Measurements from ENCODE around the gene SBNO2. TPM values are rescaled to one million over a fixed set of nuclear protein-coding genes. Genes with fewer than 3 reads are reported as not detected.

The SBNO2 gene
- polyA plus RNA-seq, 1 of the 3 experiments (the other 2 are of a cell fraction) = 18.3 TPM

DNA sequence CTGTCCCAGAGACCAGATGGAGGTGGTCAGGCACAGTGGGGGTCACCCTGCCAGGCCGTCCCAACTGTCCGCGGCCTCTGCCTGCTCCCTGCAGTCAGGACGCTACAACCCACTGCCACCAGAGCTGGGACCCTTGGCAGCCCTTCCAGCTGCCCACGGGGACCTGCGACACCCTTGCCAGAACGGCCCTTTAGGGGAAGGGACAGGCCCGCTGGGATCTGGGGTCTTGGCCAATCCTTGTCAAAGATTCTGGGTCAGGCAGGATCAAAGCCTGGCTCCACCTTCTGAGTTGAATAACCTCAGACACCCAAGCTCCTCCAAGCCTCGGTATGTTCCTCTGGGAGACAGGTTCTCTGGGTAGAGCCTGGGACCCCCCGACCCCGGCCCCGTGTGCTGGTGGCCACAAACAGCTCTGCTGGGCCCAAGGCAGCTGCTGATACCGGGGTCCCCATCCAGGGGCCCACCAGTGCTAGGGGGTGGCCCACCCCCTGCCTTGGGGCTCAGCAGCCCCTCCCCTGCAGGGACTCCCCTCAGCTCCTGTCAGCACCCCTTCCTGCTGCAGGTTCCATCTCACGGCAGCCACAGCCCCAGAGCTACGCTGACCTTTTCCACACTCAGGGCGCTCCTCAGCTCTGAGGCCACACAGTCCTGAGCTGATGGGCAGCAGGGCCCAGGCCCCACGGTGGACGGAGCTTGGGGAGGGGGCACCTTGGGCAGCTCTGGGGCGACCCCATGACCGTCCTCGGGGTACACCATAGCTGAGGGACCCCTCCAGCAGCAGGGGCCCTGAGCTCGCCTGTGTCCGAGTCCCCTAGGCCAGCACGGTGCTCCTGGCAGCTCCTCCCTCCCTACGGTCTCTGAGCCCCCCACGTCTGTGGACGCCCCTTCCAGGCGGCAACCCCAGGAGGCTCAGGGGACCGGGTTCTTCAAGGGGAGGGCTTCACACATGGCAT, 18.4 kb downstream of the SBNO2 start:
- Histone ChIP-seq H3K4me1 (ENCODE audit: control insufficient read depth in 1 of 2, insufficient read depth in 2 of 2, low read depth in 1 of 2, low read length in 1 of 2) (peaks cover 0 to 17% of the 10 kb centered on the region in 2 experiments; a peak in 1 of 4 replicates), H3F3A (replicated peaks; ENCODE audit: insufficient read depth) (no peaks in the 10 kb centered on the region), H3K4me2 (no peak overlapping the region), H4K20me1 (ENCODE audit: insufficient read depth) (peaks cover 44% of the 10 kb centered on the region), H3K27me3 (ENCODE audit: insufficient read depth) (no peaks in the 10 kb centered on the region), H3K27ac (ENCODE audit: low read depth in 2 of 2, low read length in 1 of 2) (no peak overlapping the region; a peak in 1 of 4 replicates), H3K9me3 (no peaks in the 10 kb centered on the region), H3K4me3 (ENCODE audit: low read depth in 2 of 2, low read length in 1 of 2) (no peak overlapping the region), H3K9ac (no peak overlapping the region), H3K9me2 (no peaks in the 10 kb centered on the region), H3K36me3 (replicated peaks in 1 of 2; ENCODE audit: control insufficient read depth in 1 of 2, insufficient read depth in 2 of 2, low read length in 1 of 2) (peaks cover 0 to 11% of the 10 kb centered on the region in 2 experiments), H2AFZ (ENCODE audit: low read depth) (no peak overlapping the region), H3K79me2 (ENCODE audit: insufficient read depth) (peaks cover 31% of the 10 kb centered on the region; the same call in 1 of the 2 replicates)
- WGBS (ENCODE audit: low lambda C conversion rate) = 91% methylated on average over 8 of the region's 29 CpGs
- CTCF ChIA-PET = interaction anchor here (1.1 to 2.2 kb wide), 3 partner anchors 23 to 43 kb away, joined by 3 to 9 read pairs (median 3); no protein-coding TSS in a partner anchor
- TF ChIP-seq JUND (IDR thresholded peaks at IDR 0.05) (no peak), RFX5 (IDR thresholded peaks at IDR 0.05; ENCODE audit: low read length) (no peak), SMC3 (IDR thresholded peaks at IDR 0.05; ENCODE audit: low read depth, low read length) (no peak), CHD2 (IDR thresholded peaks at IDR 0.05; ENCODE audit: low read length, partially characterized antibody) (no peak), TAF1 (IDR thresholded peaks at IDR 0.05; ENCODE audit: borderline replicate concordance, low read depth, low read length) (no peak), GABPA (IDR thresholded peaks at IDR 0.05; ENCODE audit: low read depth) (no peak), EP300 (IDR thresholded peaks at IDR 0.05; ENCODE audit: borderline replicate concordance in 1 of 2, low read depth in 1 of 2, low read length in 1 of 2) (no peak), EZH2phosphoT487 (IDR thresholded peaks at IDR 0.05; ENCODE audit: borderline replicate concordance, low read depth) (no peak), NFIC (IDR thresholded peaks at IDR 0.05; ENCODE audit: borderline replicate concordance) (no peak), NRF1 (IDR thresholded peaks at IDR 0.05; ENCODE audit: low read depth, low read length) (no peak), FOSL2 (IDR thresholded peaks at IDR 0.05; ENCODE audit: borderline replicate concordance, low read depth) (no peak)
- TF ChIP-seq, protein P1, sequence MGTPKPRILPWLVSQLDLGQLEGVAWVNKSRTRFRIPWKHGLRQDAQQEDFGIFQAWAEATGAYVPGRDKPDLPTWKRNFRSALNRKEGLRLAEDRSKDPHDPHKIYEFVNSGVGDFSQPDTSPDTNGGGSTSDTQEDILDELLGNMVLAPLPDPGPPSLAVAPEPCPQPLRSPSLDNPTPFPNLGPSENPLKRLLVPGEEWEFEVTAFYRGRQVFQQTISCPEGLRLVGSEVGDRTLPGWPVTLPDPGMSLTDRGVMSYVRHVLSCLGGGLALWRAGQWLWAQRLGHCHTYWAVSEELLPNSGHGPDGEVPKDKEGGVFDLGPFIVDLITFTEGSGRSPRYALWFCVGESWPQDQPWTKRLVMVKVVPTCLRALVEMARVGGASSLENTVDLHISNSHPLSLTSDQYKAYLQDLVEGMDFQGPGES (IDR thresholded peaks at IDR 0.05; ENCODE audit: low read depth, low read length) = no peak
- TF ChIP-seq, protein P2, sequence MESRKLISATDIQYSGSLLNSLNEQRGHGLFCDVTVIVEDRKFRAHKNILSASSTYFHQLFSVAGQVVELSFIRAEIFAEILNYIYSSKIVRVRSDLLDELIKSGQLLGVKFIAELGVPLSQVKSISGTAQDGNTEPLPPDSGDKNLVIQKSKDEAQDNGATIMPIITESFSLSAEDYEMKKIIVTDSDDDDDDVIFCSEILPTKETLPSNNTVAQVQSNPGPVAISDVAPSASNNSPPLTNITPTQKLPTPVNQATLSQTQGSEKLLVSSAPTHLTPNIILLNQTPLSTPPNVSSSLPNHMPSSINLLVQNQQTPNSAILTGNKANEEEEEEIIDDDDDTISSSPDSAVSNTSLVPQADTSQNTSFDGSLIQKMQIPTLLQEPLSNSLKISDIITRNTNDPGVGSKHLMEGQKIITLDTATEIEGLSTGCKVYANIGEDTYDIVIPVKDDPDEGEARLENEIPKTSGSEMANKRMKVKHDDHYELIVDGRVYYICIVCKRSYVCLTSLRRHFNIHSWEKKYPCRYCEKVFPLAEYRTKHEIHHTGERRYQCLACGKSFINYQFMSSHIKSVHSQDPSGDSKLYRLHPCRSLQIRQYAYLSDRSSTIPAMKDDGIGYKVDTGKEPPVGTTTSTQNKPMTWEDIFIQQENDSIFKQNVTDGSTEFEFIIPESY (IDR thresholded peaks at IDR 0.05; ENCODE audit: borderline replicate concordance, low read depth) = no peak
- TF ChIP-seq, protein P3, sequence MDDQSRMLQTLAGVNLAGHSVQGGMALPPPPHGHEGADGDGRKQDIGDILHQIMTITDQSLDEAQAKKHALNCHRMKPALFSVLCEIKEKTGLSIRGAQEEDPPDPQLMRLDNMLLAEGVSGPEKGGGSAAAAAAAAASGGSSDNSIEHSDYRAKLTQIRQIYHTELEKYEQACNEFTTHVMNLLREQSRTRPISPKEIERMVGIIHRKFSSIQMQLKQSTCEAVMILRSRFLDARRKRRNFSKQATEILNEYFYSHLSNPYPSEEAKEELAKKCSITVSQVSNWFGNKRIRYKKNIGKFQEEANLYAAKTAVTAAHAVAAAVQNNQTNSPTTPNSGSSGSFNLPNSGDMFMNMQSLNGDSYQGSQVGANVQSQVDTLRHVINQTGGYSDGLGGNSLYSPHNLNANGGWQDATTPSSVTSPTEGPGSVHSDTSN (IDR thresholded peaks at IDR 0.05) = no peak
- TF ChIP-seq, protein P4, sequence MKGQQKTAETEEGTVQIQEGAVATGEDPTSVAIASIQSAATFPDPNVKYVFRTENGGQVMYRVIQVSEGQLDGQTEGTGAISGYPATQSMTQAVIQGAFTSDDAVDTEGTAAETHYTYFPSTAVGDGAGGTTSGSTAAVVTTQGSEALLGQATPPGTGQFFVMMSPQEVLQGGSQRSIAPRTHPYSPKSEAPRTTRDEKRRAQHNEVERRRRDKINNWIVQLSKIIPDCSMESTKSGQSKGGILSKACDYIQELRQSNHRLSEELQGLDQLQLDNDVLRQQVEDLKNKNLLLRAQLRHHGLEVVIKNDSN (IDR thresholded peaks at IDR 0.05; ENCODE audit: borderline replicate concordance, low read depth) = no peak
- DNase-seq = no peak
- POLR2A ChIA-PET = interaction anchor here (0.6 to 1.5 kb wide), 2 partner anchors 8 to 25 kb away, joined by 3 to 4 read pairs; no protein-coding TSS in a partner anchor

Measured in SK-N-SH (cell line).